Measurements from ENCODE around the gene THRB. TPM values are rescaled to one million over a fixed set of nuclear protein-coding genes. Genes with fewer than 3 reads are reported as not detected.

Gene THRB
- total and polyA plus RNA-seq, 8 donors, result 10.1 to 18.6 (median 15.1) TPM

DNA sequence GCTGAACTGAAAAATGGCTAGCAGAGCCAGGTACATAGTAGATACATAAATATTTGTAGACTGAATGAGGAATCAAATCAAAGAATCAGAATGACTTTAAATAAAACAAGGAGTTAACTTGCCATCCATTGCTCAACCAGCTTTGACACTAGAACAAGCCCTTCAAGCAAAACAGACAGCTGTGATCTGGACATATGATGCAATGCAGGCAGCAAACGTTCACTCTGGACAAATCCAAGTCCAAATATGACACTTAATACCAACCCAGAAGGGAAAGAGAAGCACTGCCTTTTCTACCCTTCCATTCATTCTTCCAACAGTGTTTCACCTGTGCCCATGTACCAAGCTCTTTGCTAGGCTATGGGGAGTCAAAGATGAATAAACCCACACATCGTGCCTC is 4.5 kb downstream of the THRB start:
- Histone ChIP-seq H3K27ac (no peak overlapping the region), H3K9me3 (no peaks in the 10 kb centered on the region), H3K27me3 (peaks cover 0 to 26% of the 10 kb centered on the region in 2 donors), H3K36me3 (no peaks in the 10 kb centered on the region), H3K4me3 (no peak overlapping the region), H3K4me1 (peaks cover 5 to 8% of the 10 kb centered on the region in 2 donors)
- DNase-seq, result peak in 2 of 4 donors; percentile 54 to 67
- ATAC-seq, result no peak
- intact Hi-C loops (cut with DNase I), result loop anchor here in 1 of 2 donors (10.0 kb wide), 1 partner anchor 225 kb away; no protein-coding TSS in a partner anchor
- TF ChIP-seq, protein P1, sequence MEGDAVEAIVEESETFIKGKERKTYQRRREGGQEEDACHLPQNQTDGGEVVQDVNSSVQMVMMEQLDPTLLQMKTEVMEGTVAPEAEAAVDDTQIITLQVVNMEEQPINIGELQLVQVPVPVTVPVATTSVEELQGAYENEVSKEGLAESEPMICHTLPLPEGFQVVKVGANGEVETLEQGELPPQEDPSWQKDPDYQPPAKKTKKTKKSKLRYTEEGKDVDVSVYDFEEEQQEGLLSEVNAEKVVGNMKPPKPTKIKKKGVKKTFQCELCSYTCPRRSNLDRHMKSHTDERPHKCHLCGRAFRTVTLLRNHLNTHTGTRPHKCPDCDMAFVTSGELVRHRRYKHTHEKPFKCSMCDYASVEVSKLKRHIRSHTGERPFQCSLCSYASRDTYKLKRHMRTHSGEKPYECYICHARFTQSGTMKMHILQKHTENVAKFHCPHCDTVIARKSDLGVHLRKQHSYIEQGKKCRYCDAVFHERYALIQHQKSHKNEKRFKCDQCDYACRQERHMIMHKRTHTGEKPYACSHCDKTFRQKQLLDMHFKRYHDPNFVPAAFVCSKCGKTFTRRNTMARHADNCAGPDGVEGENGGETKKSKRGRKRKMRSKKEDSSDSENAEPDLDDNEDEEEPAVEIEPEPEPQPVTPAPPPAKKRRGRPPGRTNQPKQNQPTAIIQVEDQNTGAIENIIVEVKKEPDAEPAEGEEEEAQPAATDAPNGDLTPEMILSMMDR (IDR thresholded peaks at IDR 0.05), result no peak

DNA sequence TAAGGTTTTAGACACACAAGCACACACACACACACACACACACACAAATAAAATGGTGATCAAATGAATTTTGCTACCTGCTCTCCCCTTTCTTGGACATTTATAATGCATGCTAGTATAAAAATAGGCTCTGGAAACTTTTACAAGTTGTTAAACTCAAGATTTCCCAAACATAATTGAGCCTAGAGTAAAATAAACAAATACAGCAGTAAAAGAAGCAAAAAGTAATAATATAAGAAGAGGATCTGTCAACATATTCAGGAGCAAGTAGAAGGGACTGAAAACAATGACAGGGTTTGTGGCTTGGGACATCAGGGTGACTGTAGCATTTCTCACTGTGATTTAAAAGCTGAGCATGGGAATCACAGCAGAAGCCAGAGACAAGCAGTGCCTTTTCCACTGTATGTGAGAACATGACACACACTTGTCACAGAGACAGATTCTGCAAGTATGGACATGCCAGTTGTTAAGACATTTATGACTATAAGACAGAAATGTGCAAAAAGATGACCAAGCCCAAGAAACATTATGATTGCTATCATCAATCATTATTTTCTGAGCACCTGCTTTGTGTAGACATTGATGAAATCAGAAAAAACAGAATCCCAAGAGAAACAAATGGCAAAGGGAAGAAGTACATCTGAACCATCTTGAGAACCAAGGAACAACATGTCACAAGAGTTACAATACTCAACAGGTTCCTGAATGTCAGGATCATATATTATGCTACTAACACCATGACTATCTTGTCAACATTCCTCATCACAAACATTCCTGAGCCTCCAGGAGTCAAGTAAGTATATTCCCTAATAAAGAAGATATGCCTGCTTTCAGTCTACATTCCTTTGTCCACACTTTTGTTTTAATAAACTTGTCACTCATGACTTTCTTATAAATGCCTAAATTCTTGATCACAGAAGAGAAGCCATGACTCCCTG is 7.1 kb downstream of the THRB start:
- intact Hi-C loops (cut with DNase I), result no loop called here
- TF ChIP-seq, protein P1 (IDR thresholded peaks at IDR 0.05), result no peak
- DNase-seq (no peak), ATAC-seq (no peak)
- Histone ChIP-seq H3K27ac (no peak overlapping the region), H3K4me1 (peaks cover 5 to 7% of the 10 kb centered on the region in 2 donors), H3K4me3 (no peak overlapping the region), H3K36me3 (no peaks in the 10 kb centered on the region), H3K9me3 (no peaks in the 10 kb centered on the region), H3K27me3 (peaks cover 0 to 6% of the 10 kb centered on the region in 2 donors)

DNA sequence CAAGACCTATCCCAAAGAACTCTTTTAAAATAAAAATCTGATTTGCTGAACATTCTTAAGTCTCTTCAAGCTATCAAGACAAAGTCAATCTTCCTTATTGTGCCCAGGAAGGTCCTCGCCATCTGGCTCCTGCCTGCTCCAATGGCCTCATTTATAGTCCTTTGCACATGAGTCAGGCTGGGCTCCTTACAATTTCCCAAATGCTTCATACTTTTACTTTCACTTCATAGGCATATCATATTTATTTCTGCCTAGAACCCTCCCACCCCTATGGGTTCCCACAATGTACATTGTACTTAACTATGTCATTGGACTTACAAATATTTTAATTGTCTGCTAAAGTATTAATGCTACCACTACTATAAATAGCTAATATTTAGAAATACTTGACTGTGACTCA is 9.1 kb downstream of the THRB start:
- DNase-seq (no peak), ATAC-seq (no peak)
- TF ChIP-seq, protein P1 (IDR thresholded peaks at IDR 0.05), result no peak
- Histone ChIP-seq H3K27ac (no peak overlapping the region), H3K27me3 (no peaks in the 10 kb centered on the region), H3K9me3 (no peaks in the 10 kb centered on the region), H3K4me3 (no peak overlapping the region), H3K36me3 (no peaks in the 10 kb centered on the region), H3K4me1 (peaks cover 5 to 7% of the 10 kb centered on the region in 2 donors)
- intact Hi-C loops (cut with DNase I), result no loop called here

DNA sequence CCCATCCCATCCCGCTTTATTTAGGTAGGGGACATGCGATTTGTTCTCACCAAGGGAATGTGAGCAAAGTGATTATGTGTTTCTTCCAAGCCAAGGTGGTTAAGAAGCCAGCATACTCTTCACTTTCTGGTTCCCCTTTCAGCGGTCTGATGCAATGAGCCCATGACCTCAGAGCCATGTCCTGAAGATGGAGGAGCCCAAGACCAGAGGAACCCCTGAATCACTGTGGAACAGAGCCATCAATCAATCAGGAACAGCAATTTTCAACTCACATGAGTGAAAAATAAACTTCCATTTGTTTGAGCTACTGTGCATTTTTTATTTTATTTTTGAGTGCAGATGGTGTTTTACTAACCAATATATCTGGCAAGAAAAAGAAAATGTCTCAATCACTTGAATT is 10.8 kb downstream of the THRB start:
- TF ChIP-seq, protein P1 (IDR thresholded peaks at IDR 0.05), result no peak
- no peaks in the 10 kb centered on the region for H3K9me3 ChIP-seq
- intact Hi-C loops (cut with DNase I), result no loop called here
- H3K4me3 ChIP-seq, result no peak overlapping the region
- no peaks in the 10 kb centered on the region for H3K36me3 ChIP-seq
- no peak for ATAC-seq
- DNase-seq, result no peak
- H3K27ac ChIP-seq, result no peak overlapping the region
- no peaks in the 10 kb centered on the region for H3K27me3 ChIP-seq
- peaks cover 0 to 7% of the 10 kb centered on the region in 2 donors for H3K4me1 ChIP-seq

DNA sequence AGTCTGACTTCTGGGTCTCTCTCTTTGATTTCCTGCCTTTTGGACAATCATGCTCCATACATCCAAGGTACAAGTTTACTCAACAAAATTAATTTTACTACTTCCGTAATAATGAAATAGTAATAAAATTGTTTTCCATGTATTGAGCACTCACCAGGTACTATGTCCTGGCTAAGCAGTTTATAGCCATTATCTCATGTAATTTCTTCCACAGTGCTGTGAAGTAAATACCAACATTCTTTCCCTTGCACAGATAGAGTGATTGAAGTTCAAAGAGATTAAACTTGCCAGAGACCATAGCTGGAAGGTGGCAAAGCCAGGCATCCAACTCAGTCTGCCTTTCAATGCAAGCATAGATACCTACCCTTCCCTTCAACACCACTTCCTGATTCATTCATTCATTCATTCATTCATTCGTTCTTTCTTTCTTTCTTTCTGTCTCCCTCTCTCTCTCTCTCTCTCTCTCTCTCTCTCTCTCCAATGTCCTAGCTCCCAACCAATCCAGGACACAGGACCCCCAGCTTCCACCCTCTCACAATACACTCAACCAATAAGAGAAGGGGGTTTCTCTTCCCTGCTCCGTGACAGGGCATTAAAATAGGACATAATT is 12.4 kb downstream of the THRB start:
- Histone ChIP-seq H3K4me1 (peaks cover 0 to 7% of the 10 kb centered on the region in 2 donors), H3K36me3 (no peaks in the 10 kb centered on the region), H3K27me3 (no peaks in the 10 kb centered on the region), H3K27ac (no peak overlapping the region), H3K4me3 (no peak overlapping the region), H3K9me3 (no peaks in the 10 kb centered on the region)
- intact Hi-C loops (cut with DNase I), result no loop called here
- ATAC-seq (no peak), DNase-seq (no peak)
- TF ChIP-seq, protein P1 (IDR thresholded peaks at IDR 0.05), result no peak

Data from left lung (tissue), 10 donors.